Measurements from ENCODE around the gene OAT. TPM values are rescaled to one million over a fixed set of nuclear protein-coding genes. Genes with fewer than 3 reads are reported as not detected.

Gene OAT
- total RNA-seq, 1 donor from 2014 or later, result 56.7 TPM

DNA sequence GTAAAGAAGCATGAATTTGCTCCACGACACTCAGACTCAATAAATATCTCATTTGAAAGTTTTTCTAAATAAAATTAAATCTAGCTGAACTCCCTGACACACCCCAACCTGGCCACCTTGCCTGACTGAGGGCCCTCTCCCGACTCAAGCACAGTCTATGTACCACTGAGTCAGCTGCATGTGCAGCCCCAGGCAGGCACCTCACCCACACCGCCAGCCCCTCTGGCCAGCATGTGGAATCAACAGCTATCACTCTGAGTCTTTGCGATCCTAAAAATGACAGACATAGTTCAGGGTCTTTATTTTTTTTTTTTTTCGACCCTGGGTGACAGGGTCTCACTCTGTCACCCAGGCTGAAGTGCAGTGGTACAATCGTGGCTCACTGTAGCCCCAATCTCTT is 35.2 kb downstream of the OAT start:
- Histone ChIP-seq H2AFZ (replicated peaks) (no peak overlapping the region), H3K79me2 (ENCODE audit: low read depth) (no peaks in the 10 kb centered on the region), H3K9ac (no peak overlapping the region), H3K36me3 (no peaks in the 10 kb centered on the region), H4K20me1 (ENCODE audit: low read depth) (no peaks in the 10 kb centered on the region), H3K9me3 (ENCODE audit: low read depth) (no peaks in the 10 kb centered on the region), H3K4me2 (no peak overlapping the region), H3K4me1 (peaks cover 17% of the 10 kb centered on the region), H3F3A (ENCODE audit: low read depth) (no peaks in the 10 kb centered on the region), H3K27me3 (peaks cover 10% of the 10 kb centered on the region), H3K27ac (no peak overlapping the region), H3K4me3 (no peak overlapping the region)
- H3K4me3 Mint-ChIP-seq, result no peak overlapping the region
- no peak for DNase-seq (ENCODE audit: low spot score)
- H3K36me3 Mint-ChIP-seq, result no peaks in the 10 kb centered on the region
- no peaks in the 10 kb centered on the region for H3K9me3 Mint-ChIP-seq
- peaks cover 6% of the 10 kb centered on the region for H3K27me3 Mint-ChIP-seq (ENCODE audit: insufficient read depth, low read depth)
- no peak overlapping the region for H3K27ac Mint-ChIP-seq
- peaks cover 5% of the 10 kb centered on the region for H3K4me1 Mint-ChIP-seq
- TF ChIP-seq EZH2 (IDR thresholded peaks at IDR 0.05) (no peak), EZH2phosphoT487 (IDR thresholded peaks at IDR 0.05) (no peak)
- TF ChIP-seq, protein P1, sequence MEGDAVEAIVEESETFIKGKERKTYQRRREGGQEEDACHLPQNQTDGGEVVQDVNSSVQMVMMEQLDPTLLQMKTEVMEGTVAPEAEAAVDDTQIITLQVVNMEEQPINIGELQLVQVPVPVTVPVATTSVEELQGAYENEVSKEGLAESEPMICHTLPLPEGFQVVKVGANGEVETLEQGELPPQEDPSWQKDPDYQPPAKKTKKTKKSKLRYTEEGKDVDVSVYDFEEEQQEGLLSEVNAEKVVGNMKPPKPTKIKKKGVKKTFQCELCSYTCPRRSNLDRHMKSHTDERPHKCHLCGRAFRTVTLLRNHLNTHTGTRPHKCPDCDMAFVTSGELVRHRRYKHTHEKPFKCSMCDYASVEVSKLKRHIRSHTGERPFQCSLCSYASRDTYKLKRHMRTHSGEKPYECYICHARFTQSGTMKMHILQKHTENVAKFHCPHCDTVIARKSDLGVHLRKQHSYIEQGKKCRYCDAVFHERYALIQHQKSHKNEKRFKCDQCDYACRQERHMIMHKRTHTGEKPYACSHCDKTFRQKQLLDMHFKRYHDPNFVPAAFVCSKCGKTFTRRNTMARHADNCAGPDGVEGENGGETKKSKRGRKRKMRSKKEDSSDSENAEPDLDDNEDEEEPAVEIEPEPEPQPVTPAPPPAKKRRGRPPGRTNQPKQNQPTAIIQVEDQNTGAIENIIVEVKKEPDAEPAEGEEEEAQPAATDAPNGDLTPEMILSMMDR (IDR thresholded peaks at IDR 0.05), result no peak

DNA sequence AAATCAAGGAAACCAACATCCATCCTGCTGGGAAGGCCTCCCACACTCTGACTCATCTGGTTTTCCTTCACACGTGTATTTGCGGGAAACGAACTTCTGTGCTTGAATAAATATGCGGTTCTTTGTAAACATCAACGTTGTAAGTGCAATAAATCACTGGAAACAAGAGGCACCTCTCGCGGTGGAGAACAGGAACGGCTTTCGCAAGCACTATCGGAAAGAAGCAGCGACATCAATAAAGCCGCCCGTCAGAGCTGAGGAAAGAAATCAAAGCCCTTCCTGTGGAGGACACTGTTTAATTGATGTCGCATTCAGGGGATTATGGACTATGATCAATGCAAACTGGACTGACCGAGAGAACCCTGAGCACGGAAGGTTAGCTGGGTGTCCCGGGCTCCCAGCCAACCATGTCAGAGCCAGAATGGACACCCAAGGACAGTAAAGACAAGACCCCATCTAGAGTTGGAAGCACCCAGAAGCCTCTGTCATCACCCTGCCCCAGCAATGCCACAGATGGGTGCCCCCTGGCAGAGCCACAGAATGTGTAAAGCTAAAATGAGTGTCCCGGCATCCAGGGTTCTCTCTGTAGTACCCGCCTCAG is 37.6 kb downstream of the OAT start:
- no peaks in the 10 kb centered on the region for H3K36me3 Mint-ChIP-seq
- H3K4me3 ChIP-seq, result no peak overlapping the region
- H4K20me1 ChIP-seq (ENCODE audit: low read depth), result no peaks in the 10 kb centered on the region
- H3K4me1 Mint-ChIP-seq, result peaks cover 8% of the 10 kb centered on the region
- H3K4me2 ChIP-seq, result no peak overlapping the region
- H3K79me2 ChIP-seq (ENCODE audit: low read depth), result no peaks in the 10 kb centered on the region
- no peaks in the 10 kb centered on the region for H3K9me3 Mint-ChIP-seq
- H3K4me1 ChIP-seq, result peaks cover 13% of the 10 kb centered on the region
- no peak overlapping the region for H3K27ac Mint-ChIP-seq
- no peak overlapping the region for H3K27ac ChIP-seq
- peaks cover 9% of the 10 kb centered on the region for H3K27me3 Mint-ChIP-seq (ENCODE audit: insufficient read depth, low read depth)
- TF ChIP-seq, protein P1 (IDR thresholded peaks at IDR 0.05), result no peak
- TF ChIP-seq EZH2phosphoT487 (IDR thresholded peaks at IDR 0.05) (no peak), EZH2 (IDR thresholded peaks at IDR 0.05) (no peak)
- H3K9me3 ChIP-seq (ENCODE audit: low read depth), result no peaks in the 10 kb centered on the region
- H3K36me3 ChIP-seq, result no peaks in the 10 kb centered on the region
- DNase-seq (ENCODE audit: low spot score), result no peak
- no peak overlapping the region for H3K4me3 Mint-ChIP-seq
- H3K9ac ChIP-seq, result no peak overlapping the region
- no peaks in the 10 kb centered on the region for H3K27me3 ChIP-seq
- H3F3A ChIP-seq (ENCODE audit: low read depth), result no peaks in the 10 kb centered on the region
- no peak overlapping the region for H2AFZ ChIP-seq (replicated peaks)

DNA sequence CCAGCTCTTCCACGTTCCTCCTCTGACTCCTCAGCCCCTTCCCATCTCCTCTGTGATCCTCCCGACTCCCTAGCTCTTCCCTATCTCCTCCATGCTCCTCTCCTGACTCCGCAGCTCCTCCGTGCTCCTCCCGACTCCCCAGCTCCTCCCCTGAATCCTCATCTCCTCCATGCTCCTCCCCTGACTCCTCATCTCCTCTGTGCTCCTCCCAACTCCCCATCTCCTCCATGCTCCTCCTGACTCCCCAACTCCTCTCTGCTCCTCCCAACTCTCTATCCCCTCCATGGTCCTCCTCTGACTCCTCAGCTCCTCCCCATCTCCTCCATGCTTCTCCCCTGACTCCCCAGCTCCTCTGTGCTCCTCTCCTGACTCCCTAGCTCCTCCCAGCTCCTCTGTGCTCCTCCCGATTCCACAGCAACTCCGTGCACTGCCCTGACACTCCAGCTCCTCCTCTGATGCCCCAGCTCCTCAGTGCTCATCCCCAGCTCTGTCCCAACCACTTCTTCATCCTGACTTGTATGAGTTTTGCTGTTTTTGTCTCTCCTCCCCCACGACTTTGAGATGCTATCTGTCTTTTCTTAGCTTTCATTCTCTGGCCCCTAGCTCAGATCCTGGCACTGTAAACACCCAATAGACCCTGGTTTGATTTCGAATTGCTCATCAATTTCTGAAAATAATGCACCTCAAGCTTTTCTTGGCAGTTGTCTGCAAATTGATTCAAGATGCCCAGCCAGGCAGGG is 38.3 kb downstream of the OAT start:
- Histone ChIP-seq H4K20me1 (ENCODE audit: low read depth) (no peaks in the 10 kb centered on the region), H3K4me1 (peaks cover 7% of the 10 kb centered on the region), H3K27ac (no peak overlapping the region), H3K27me3 (no peaks in the 10 kb centered on the region), H3F3A (ENCODE audit: low read depth) (no peaks in the 10 kb centered on the region), H3K9ac (no peak overlapping the region), H3K36me3 (no peaks in the 10 kb centered on the region), H2AFZ (replicated peaks) (no peak overlapping the region), H3K4me2 (no peak overlapping the region), H3K4me3 (no peak overlapping the region), H3K9me3 (ENCODE audit: low read depth) (no peaks in the 10 kb centered on the region), H3K79me2 (ENCODE audit: low read depth) (no peaks in the 10 kb centered on the region)
- no peak for TF ChIP-seq EZH2 (IDR thresholded peaks at IDR 0.05)
- TF ChIP-seq EZH2phosphoT487 (IDR thresholded peaks at IDR 0.05), result no peak
- TF ChIP-seq, protein P1 (IDR thresholded peaks at IDR 0.05), result no peak
- H3K9me3 Mint-ChIP-seq, result no peaks in the 10 kb centered on the region
- H3K4me1 Mint-ChIP-seq, result peaks cover 8% of the 10 kb centered on the region
- H3K36me3 Mint-ChIP-seq, result no peaks in the 10 kb centered on the region
- peaks cover 9% of the 10 kb centered on the region for H3K27me3 Mint-ChIP-seq (ENCODE audit: insufficient read depth, low read depth)
- no peak overlapping the region for H3K27ac Mint-ChIP-seq
- H3K4me3 Mint-ChIP-seq, result no peak overlapping the region
- DNase-seq (ENCODE audit: low spot score), result no peak
